HUES48 (cell line): ENCODE measurements around the gene PDGFRB.

ENCODE experiments used
- H3K27ac ChIP-seq: one replicate; pipeline ENCODE4 v1.7.0; 2013; ENCODE audit warnings: low read depth, low read length, inconsistent platforms
- H3K27me3 ChIP-seq: 2 replicates; pipeline ENCODE4 v1.6.1; 2013; ENCODE audit warnings: mild to moderate bottlenecking, low read length; ENCODE audit not compliant: control insufficient read depth, insufficient read depth
- H3K36me3 ChIP-seq: 2 replicates; pipeline ENCODE4 v1.6.1; 2013; ENCODE audit warnings: low read length; ENCODE audit not compliant: control insufficient read depth, insufficient read depth
- H3K4me1 ChIP-seq: 2 replicates; pipeline ENCODE4 v1.6.1; 2013; ENCODE audit warnings: mild to moderate bottlenecking, low read length; ENCODE audit not compliant: control insufficient read depth, insufficient read depth
- H3K4me3 ChIP-seq: 2 replicates; pipeline ENCODE4 v1.5.1; 2013; ENCODE audit warnings: mild to moderate bottlenecking, low read depth, low read length
- H3K9ac ChIP-seq: 2 replicates; pipeline ENCODE4 v1.6.1; 2013; ENCODE audit warnings: mild to moderate bottlenecking, low read depth, low read length, moderate library complexity
- H3K9me3 ChIP-seq: 2 replicates; pipeline ENCODE4 v1.6.1; 2013; ENCODE audit warnings: low read length; ENCODE audit not compliant: control insufficient read depth, insufficient read depth

The PDGFRB gene

DNA sequence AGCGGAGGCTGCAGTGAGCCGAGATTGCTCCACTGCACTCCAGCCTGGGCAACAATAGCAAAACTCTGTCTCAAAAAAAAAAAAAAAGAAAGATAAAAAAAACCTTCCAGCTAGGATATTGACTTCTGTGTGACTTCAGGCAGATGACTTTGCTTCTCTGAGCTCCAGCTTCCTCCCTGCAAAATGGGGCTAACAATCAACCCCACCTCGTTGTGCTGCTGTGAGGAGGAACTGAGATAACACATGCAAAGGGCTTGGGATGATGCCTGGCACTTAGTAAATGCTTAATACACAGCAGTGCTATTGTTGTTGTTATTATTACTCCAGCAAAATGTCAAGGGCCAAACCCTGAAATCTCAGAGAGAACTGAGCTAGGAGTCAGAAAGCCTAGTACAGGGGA, 7.4 kb upstream of the PDGFRB start:
- H3K36me3 ChIP-seq = no peaks in the 10 kb centered on the region
- no peaks in the 10 kb centered on the region for H3K9me3 ChIP-seq
- no peak overlapping the region for H3K27ac ChIP-seq
- H3K27me3 ChIP-seq = peaks cover 51% of the 10 kb centered on the region
- no peak overlapping the region for H3K4me3 ChIP-seq
- H3K9ac ChIP-seq = no peak overlapping the region
- H3K4me1 ChIP-seq = peaks cover 13% of the 10 kb centered on the region

- H3K4me1 ChIP-seq = peaks cover 7% of the 10 kb centered on the region
- no peak overlapping the region for H3K4me3 ChIP-seq
- no peaks in the 10 kb centered on the region for H3K36me3 ChIP-seq
- peaks cover 42% of the 10 kb centered on the region for H3K27me3 ChIP-seq
- no peak overlapping the region for H3K27ac ChIP-seq
- no peak overlapping the region for H3K9ac ChIP-seq
- H3K9me3 ChIP-seq = no peaks in the 10 kb centered on the region
Measured at GRCh38 chr5:150162142-150162513, 6.5 kb upstream of the PDGFRB start.

- H3K27ac ChIP-seq = no peak overlapping the region
- H3K4me3 ChIP-seq = no peak overlapping the region
- H3K36me3 ChIP-seq = no peaks in the 10 kb centered on the region
- H3K27me3 ChIP-seq = peaks cover 35% of the 10 kb centered on the region
- H3K4me1 ChIP-seq = peaks cover 7% of the 10 kb centered on the region
- no peaks in the 10 kb centered on the region for H3K9me3 ChIP-seq
- no peak overlapping the region for H3K9ac ChIP-seq
Measured at GRCh38 chr5:150161242-150162141, 5.8 kb upstream of the PDGFRB start.

DNA sequence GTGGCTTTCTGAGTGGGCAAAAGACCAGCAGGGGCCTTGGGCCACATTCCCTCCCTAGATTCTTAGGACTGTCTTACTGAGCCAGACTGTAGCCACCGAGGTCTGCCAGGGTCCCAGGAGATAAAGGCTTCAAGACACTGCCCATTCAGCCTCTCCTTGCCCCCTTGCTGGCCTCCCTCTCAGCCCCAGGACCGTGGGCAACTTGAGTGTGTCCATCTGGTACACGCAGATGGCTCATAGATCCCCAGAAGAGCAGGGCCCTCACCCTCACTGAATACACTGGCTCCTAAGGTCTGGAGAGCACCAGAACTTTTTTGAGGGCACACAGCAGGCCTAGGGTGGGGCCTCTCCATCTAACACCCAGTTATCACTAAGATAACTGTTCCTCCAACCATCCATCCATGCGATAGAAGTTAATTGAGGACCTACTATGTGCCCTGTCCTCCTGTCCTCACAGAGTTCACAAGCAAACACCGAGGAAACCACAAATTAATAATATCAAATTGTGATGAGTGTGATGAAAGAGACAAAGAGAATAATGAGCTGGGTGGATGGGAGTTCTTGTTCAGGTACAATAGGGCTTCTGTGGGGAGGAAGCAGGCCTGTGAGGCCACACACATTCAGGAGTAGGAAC, 4.9 kb upstream of the PDGFRB start:
- Histone ChIP-seq H3K27ac (no peak overlapping the region), H3K4me1 (peaks cover 5% of the 10 kb centered on the region), H3K4me3 (no peak overlapping the region), H3K27me3 (peaks cover 26% of the 10 kb centered on the region), H3K9ac (no peak overlapping the region), H3K9me3 (no peaks in the 10 kb centered on the region), H3K36me3 (no peaks in the 10 kb centered on the region)

- H3K9me3 ChIP-seq = no peaks in the 10 kb centered on the region
- H3K4me1 ChIP-seq = peaks cover 13% of the 10 kb centered on the region
- H3K9ac ChIP-seq = no peak overlapping the region
- peaks cover 18% of the 10 kb centered on the region for H3K27me3 ChIP-seq
- H3K4me3 ChIP-seq = no peak overlapping the region
- no peaks in the 10 kb centered on the region for H3K36me3 ChIP-seq
- no peak overlapping the region for H3K27ac ChIP-seq
Measured at GRCh38 chr5:150159741-150160179, 4.1 kb upstream of the PDGFRB start.

DNA sequence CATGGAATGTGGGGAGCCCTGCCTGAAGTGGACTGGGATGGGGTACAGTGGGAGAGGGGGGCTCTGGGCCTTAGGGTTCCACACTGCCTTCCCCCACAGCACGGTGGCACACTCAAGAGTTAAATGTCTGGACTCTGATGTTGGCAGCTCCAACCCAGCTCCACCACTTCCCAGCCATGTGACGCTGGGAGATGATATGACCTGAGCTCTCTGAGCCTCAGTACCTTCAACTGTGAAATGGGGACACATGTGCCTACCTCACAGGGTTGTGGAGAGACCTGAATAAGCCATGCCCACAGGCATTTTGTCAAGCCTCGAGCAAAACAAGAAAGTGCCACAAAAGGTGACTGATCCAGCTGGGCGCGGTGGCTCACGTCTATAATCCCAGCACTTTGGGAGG, 3.4 kb upstream of the PDGFRB start:
- Histone ChIP-seq H3K9ac (no peak overlapping the region), H3K27ac (no peak overlapping the region), H3K4me1 (peaks cover 21% of the 10 kb centered on the region), H3K4me3 (no peak overlapping the region), H3K9me3 (no peaks in the 10 kb centered on the region), H3K36me3 (no peaks in the 10 kb centered on the region), H3K27me3 (peaks cover 11% of the 10 kb centered on the region)

DNA sequence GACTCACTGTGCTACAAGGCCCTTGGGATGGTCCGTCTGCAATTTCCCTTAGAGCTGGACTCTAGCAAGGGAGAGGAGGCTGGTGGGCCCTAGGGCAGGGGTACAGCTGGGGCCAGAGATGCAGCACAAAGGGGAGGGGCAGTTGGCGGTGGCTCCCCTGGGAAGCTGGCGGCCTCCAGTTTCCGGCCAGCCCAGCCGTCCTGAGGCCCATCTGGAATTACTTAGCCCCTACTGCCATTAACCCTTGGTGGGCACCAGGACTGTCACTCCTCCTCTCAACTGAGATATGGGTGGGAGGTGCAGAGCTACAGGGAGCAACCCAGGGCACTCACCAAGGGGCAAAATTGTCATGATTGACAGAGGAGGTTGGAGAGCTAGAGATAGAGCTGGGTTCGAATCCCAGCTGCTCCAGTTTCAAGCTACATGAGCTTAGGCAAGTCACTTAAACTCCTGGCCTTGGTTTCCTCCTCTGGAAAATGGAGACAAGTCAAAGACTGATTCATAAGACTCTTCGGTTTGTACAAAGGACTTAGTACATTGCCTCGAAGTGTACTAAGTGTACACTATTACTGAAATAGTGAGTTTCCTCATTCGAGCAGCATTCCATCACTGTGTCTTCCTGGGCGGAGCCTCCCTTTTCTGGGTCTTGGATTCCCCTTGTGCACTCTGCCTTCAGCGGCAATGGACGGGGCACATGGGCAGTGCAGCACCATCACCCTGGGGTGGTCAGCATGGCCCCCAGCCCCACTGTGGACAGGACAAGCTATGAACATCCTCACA, 2.7 kb upstream of the PDGFRB start:
- Histone ChIP-seq H3K4me1 (peaks cover 21% of the 10 kb centered on the region), H3K4me3 (no peak overlapping the region), H3K27ac (no peak overlapping the region), H3K9ac (no peak overlapping the region), H3K36me3 (no peaks in the 10 kb centered on the region), H3K9me3 (no peaks in the 10 kb centered on the region), H3K27me3 (peaks cover 4% of the 10 kb centered on the region)

GRCh38 chr5:150157168-150157567, 1.5 kb upstream of the PDGFRB start:
- Histone ChIP-seq H3K4me3 (no peak overlapping the region), H3K9me3 (no peaks in the 10 kb centered on the region), H3K27ac (no peak overlapping the region), H3K9ac (no peak overlapping the region), H3K36me3 (no peaks in the 10 kb centered on the region), H3K27me3 (no peaks in the 10 kb centered on the region), H3K4me1 (peaks cover 21% of the 10 kb centered on the region)

GRCh38 chr5:150156540-150156939, 895 bp upstream of the PDGFRB start:
- Histone ChIP-seq H3K4me3 (no peak overlapping the region), H3K4me1 (peaks cover 21% of the 10 kb centered on the region), H3K27ac (no peak overlapping the region), H3K36me3 (no peaks in the 10 kb centered on the region), H3K9ac (no peak overlapping the region), H3K9me3 (no peaks in the 10 kb centered on the region), H3K27me3 (no peaks in the 10 kb centered on the region)

- no peak overlapping the region for H3K9ac ChIP-seq
- H3K9me3 ChIP-seq = no peaks in the 10 kb centered on the region
- no peak overlapping the region for H3K27ac ChIP-seq
- H3K36me3 ChIP-seq = no peaks in the 10 kb centered on the region
- peak overlapping the region; percentile 47; the same call in 1 of the 2 replicates for H3K4me3 ChIP-seq
- H3K4me1 ChIP-seq = peaks cover 18% of the 10 kb centered on the region
- no peaks in the 10 kb centered on the region for H3K27me3 ChIP-seq
Measured at GRCh38 chr5:150156027-150156368, 353 bp upstream of the PDGFRB start.
